PC-3 (cell line): ENCODE results near the gene CEP290.

Experiments used
- CTCF ChIP-seq: fragments of 300-600 bp; sonication (generic); conservative IDR thresholded peaks from 2 replicates; pipeline ENCODE4 v1.5.1; 2017; ENCODE audit warnings: antibody characterized with exemption, low read depth, mild to moderate bottlenecking, low read length
- EZH2 ChIP-seq: fragments of 300-600 bp; sonication (generic); IDR thresholded peaks from one replicate; pipeline ENCODE4 v1.6.1; 2017; ENCODE audit warnings: antibody characterized with exemption, mild to moderate bottlenecking, low read length; ENCODE audit not compliant: unreplicated experiment

GRCh38 chr12:88181881-88182280 lies 40.0 kb upstream of the CEP290 start:
- TF ChIP-seq EZH2 (no peak), CTCF (no peak)
